Right ventricle myocardium inferior (tissue), 1 donor: Measurements from ENCODE around the gene RAB7A. TPM values are rescaled to one million over a fixed set of nuclear protein-coding genes. Genes with fewer than 3 reads are reported as not detected.

Experiments used
- ATAC-seq: fragments of 200-7000 bp; cut with Tn5 transposase; one replicate; pipeline ENCODE4 v1.9.1; 2020; ENCODE audit warnings: mild to moderate bottlenecking, moderate library complexity
- DNase-seq: peaks from one replicate; pipeline ENCODE4 v3.0.0; 2021; ENCODE audit errors: missing footprints
- intact Hi-C: fragments of 100-400 bp; cut with DNase I; formaldehyde crosslinking; loops from one replicate; pipeline ENCODE4 v1.11.0; 2022
- total RNA-seq: library from RNA; stranded (reverse); fragmentation: NEBNext Ultra II Directional; extraction: Animal tissue kit (Norgen Biotek cat#: 25700); gene quantifications from one replicate; pipeline ENCODE4 v1.2.1, GENCODE V29; 2021
- donor health status: DM: no; HTN: yes; CAD: no; lungs with severe emphysema.

The RAB7A gene
- total RNA-seq, 1 donor from 2014 or later, result 242 TPM

- DNase-seq (no peak), ATAC-seq (peak; percentile 80)
- intact Hi-C loops, result no loop called here
Observed at GRCh38 chr3:128855569-128855968, 129.6 kb downstream of the RAB7A start.

GRCh38 chr3:128858167-128858566 is 132.2 kb downstream of the RAB7A start:
- ATAC-seq, result no peak
- no peak for DNase-seq
- intact Hi-C loops, result no loop called here

- intact Hi-C loops, result no loop called here
- no peak for ATAC-seq
- DNase-seq, result no peak
Observed at GRCh38 chr3:128859630-128860029, 133.6 kb downstream of the RAB7A start.

- intact Hi-C loops, result no loop called here
- ATAC-seq, result no peak
- DNase-seq, result no peak
Observed at GRCh38 chr3:128861491-128861890, 135.5 kb downstream of the RAB7A start.

GRCh38 chr3:128863560-128863959 is 137.6 kb downstream of the RAB7A start:
- ATAC-seq (no peak), DNase-seq (no peak)
- intact Hi-C loops, result no loop called here

Other genes starting within 250 kb of the RAB7A start
- 9.1 TPM for gene GATA2, start 233.0 kb upstream of the RAB7A start, total RNA-seq
- 119 TPM for gene RPN1, start 75.4 kb upstream of the RAB7A start, total RNA-seq
- gene ACAD9, start 153.4 kb downstream of the RAB7A start, total RNA-seq, result 42.0 TPM